VCaP (cell line): Measurements from ENCODE around the gene CIRBP.

Experiments
- H3K27ac ChIP-seq: fragments of 450-650 bp; 2 replicates; pipeline ENCODE4 v1.5.1; 2017
- CTCF ChIP-seq: fragments of 450-650 bp; conservative IDR thresholded peaks from 2 replicates; pipeline ENCODE4 v1.5.1; 2017; ENCODE audit warnings: mild to moderate bottlenecking, moderate library complexity

CIRBP gene

DNA sequence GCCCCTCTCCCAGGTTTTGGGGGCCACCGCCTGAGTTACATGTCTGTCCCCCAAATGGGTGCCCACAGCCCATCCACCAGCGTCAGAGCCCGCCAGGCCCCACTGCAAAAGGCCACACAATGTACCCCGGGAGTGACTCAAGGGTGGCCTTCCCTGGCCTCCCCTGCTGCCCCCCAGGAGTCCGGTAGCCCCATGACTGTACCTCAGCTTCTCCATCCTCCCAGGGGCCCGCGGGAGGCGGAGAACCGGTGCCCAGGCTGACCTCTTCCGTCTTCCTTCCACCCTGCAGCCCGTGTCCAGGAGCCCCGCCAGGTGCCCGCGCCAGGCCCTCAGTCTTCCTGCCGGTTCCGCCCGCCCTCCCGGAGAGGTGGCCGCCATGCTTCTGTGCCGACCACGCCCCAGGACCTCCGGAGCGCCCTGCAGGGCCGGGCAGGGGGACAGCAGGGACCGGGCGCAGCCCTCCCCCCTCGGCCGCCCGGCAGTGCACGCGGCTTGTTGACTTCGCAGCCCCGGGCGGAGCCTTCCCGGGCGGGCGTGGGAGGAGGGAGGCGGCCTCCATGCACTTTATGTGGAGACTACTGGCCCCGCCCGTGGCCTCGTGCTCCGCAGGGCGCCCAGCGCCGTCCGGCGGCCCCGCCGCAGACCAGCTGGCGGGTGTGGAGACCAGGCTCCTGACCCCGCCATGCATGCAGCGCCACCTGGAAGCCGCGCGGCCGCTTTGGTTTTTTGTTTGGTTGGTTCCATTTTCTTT lies 41.7 kb upstream of the CIRBP start:
- H3K27ac ChIP-seq: no peak overlapping the region

GRCh38 chr19:1228161-1228957 lies 40.8 kb upstream of the CIRBP start:
- no peak for TF ChIP-seq CTCF
- no peak overlapping the region for H3K27ac ChIP-seq

More for the DNA sequence above, 41.7 kb upstream of the CIRBP start:
- no peak for TF ChIP-seq CTCF

GRCh38 chr19:1229056-1229923 lies 39.8 kb upstream of the CIRBP start:
- H3K27ac ChIP-seq: no peak overlapping the region
- TF ChIP-seq CTCF: no peak

DNA sequence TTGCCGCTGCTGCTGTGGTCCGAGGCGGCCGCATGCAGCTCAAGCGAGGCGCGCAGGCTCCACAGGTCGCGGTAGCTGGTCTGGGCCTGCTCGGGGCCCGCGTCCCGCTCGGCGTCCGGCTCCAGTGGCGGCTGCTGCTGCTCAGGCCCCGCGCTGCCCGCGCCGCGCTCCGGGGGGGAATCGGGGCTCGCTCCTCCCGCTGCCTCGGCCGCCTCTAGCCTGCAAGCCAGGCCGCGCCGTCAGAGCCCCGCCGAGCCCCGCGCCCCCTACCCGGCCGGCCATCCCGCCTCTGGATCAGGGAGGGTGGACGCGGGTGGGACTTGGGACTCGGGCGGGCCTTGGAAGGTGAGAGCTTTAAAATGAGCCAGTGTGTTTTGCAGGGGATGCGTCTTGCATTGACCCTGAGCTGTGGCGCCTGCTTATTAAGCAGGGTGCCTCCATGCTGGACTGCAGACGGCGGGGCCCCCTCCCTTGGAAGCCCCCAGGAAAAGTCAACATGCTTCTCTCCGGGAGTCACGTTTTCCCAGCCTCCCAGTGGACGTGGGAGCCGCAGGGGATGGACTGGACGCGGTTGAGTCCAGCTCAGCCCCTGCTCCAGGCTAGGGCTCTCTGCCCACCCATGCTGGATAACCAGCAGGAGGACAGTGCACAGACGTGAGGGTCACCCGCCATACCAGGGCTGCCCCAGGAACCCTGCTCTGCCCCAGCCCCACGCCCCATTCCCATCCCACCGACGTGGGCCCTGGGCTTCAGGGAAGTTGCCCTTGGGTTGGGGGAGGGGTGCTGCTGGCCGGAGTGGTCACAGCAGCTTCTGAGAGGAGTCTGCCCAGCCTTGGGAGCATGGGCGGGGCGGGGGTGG lies 39.0 kb upstream of the CIRBP start:
- no peak overlapping the region for H3K27ac ChIP-seq
- TF ChIP-seq CTCF: no peak

GRCh38 chr19:1230783-1231489 lies 38.2 kb upstream of the CIRBP start:
- H3K27ac ChIP-seq: no peak overlapping the region
- no peak for TF ChIP-seq CTCF

DNA sequence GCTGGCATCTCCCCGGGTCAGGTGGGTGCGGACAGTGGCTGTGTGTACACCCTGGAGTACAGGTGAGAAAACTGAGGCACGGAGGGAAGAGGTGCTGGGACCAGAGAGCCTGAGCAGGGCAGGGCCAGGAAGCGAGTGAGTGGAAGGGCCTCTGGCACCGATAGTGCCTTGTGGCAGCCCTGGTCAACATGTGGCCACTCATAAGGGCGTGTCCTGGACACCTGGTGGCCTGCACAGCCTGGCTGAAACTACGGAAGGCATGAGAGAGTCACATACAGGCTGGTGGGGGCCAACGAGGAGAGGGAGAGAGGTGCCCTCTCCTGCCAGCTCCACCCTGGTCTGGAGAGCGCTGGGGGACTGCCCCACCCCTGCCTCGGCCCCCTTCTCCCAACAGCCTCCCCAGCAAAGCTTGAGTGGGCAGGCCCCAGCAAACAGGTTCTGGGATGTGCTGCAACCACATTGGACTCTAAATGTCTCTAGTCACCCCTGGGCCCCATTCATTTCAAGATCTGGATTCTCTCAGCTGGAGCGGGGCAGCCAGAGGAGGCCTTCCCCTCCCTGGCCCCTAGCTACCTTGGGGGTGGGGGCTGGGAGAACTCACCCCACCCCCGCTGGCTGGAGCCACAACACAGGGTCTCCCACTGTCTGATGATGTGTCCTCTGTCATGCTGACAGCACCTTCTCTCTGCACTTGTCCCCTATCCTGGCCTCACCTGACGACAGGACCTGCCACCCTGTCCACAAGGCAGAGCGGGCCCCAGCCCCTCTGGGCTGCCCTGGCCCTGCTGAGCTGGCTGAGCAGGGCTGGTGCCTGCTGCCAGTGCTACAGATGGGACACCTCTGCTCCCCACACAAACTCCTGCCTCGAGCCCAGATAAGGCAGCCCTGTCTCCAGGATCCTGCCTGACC lies 37.1 kb upstream of the CIRBP start:
- no peak for TF ChIP-seq CTCF
- H3K27ac ChIP-seq: no peak overlapping the region; the same call in 1 of the 2 replicates
